ENCODE results near the gene SMURF1. TPM values are rescaled to one million over a fixed set of nuclear protein-coding genes. Genes with fewer than 3 reads are reported as not detected.

The SMURF1 gene
- total RNA-seq, 1 donor from 2014 or later, result 10.0 TPM

DNA sequence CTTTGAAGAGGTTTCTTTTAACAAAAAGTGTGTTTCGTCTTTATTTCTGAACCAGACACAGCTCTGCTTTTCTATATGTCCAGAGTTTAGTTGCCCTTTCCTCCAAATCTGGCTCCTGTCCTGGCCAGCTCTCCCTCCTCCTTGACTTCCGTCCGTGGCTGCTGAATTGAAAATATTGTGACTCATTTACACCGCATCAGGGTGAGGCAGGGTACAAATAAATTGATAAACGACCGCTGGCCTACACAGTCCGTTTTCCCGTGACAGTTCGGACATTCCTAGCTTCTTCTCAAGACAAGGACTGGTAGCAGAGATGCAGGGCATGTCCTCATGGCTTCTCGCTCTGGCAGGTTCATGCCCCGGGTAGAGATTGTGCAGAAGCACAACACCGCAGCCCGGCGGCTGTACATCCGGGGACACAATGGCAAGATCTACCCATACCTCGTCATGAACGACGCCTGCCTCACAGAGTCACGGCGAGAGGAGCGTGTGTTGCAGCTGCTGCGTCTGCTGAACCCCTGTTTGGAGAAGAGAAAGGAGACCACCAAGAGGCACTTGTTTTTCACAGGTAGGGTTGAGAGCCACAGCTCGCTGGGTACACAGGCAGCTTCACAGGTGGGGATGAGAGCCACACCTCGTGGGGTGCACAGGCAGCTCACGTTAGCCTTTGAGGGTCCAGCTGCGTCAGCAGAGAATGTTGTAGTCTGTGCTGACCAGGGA is 139.0 kb downstream of the SMURF1 start:
- Histone ChIP-seq H3K4me1 (no peaks in the 10 kb centered on the region), H3K9me3 (replicated peaks) (no peaks in the 10 kb centered on the region), H3K27ac (replicated peaks) (no peak overlapping the region), H3K27me3 (ENCODE audit: low read depth) (no peaks in the 10 kb centered on the region), H3K36me3 (peaks cover 90% of the 10 kb centered on the region), H3K4me3 (no peak overlapping the region)
- intact Hi-C loops (cut with micrococcal nuclease), result no loop called here
- TF ChIP-seq, protein P1, sequence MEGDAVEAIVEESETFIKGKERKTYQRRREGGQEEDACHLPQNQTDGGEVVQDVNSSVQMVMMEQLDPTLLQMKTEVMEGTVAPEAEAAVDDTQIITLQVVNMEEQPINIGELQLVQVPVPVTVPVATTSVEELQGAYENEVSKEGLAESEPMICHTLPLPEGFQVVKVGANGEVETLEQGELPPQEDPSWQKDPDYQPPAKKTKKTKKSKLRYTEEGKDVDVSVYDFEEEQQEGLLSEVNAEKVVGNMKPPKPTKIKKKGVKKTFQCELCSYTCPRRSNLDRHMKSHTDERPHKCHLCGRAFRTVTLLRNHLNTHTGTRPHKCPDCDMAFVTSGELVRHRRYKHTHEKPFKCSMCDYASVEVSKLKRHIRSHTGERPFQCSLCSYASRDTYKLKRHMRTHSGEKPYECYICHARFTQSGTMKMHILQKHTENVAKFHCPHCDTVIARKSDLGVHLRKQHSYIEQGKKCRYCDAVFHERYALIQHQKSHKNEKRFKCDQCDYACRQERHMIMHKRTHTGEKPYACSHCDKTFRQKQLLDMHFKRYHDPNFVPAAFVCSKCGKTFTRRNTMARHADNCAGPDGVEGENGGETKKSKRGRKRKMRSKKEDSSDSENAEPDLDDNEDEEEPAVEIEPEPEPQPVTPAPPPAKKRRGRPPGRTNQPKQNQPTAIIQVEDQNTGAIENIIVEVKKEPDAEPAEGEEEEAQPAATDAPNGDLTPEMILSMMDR (IDR thresholded peaks at IDR 0.05; ENCODE audit: borderline replicate concordance), result no peak
- no peak for DNase-seq

DNA sequence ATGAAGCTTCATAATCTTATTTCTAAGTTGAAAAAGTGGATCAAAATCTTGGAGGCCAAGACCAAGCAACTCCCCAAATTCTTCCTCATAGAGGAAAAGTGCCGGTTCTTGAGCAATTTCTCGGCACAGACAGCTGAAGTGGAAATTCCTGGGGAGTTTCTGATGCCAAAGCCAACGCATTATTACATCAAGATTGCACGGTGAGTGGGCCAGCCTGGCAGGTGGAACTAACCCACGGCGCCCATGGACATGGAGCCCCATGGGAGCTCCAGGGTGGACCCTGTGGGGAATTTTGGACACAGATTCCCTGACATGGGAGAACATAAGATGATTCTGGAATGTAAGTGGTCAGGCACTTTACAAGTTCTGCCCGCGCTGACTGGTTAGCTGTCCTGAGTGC is 139.7 kb downstream of the SMURF1 start:
- Histone ChIP-seq H3K4me3 (no peak overlapping the region), H3K4me1 (no peaks in the 10 kb centered on the region), H3K27ac (replicated peaks) (no peak overlapping the region), H3K27me3 (ENCODE audit: low read depth) (no peaks in the 10 kb centered on the region), H3K36me3 (peaks cover 90% of the 10 kb centered on the region), H3K9me3 (replicated peaks) (no peaks in the 10 kb centered on the region)
- no peak for DNase-seq
- intact Hi-C loops (cut with micrococcal nuclease), result no loop called here
- TF ChIP-seq, protein P1 (IDR thresholded peaks at IDR 0.05; ENCODE audit: borderline replicate concordance), result no peak

DNA sequence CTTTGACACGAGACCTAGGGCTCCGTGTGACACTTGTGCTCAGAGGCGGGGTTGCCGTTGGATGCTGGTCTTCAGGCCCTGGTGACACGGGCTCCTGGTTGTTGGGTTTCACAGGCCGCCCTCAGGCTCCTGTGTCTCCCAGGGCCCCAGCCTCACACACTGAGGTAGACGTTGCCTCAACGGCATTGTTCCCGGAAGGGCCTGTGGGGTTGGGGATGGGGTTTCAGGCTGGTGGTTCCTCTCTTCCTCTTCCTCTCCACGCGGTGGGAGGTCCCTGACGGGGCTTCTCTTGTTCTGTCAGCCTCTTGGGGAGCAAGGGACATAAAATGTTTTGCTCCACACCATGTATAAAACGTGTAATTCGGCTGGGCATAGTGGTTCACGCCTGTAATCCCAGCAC is 140.5 kb downstream of the SMURF1 start:
- DNase-seq, result no peak
- intact Hi-C loops (cut with micrococcal nuclease), result no loop called here
- H3K9me3 ChIP-seq (replicated peaks), result no peaks in the 10 kb centered on the region
- TF ChIP-seq, protein P1 (IDR thresholded peaks at IDR 0.05; ENCODE audit: borderline replicate concordance), result no peak
- H3K36me3 ChIP-seq, result peaks cover 88% of the 10 kb centered on the region
- H3K27ac ChIP-seq (replicated peaks), result no peak overlapping the region
- no peak overlapping the region for H3K4me3 ChIP-seq
- no peaks in the 10 kb centered on the region for H3K4me1 ChIP-seq
- H3K27me3 ChIP-seq (ENCODE audit: low read depth), result no peaks in the 10 kb centered on the region

DNA sequence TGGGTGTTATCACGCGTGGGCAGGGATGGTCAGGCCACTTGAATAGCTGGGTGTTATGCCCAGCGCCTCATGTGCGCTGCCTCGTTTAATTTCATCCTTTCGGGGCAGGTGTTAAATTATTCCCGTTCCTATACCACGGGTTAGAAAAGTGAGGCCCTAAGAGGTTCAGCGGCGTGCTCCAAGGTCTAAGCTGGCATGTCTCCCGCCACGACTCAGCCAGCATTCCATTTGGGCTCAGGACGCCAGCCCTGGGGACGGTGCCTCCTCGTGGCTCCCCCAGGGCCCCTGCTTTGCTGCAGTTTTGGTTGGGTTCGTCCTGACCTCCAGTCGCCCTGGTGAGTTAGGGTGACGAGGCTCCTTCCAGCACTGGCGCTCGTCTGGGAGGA is 141.1 kb downstream of the SMURF1 start:
- no peaks in the 10 kb centered on the region for H3K4me1 ChIP-seq
- H3K27me3 ChIP-seq (ENCODE audit: low read depth), result no peaks in the 10 kb centered on the region
- TF ChIP-seq, protein P1 (IDR thresholded peaks at IDR 0.05; ENCODE audit: borderline replicate concordance), result no peak
- no peak overlapping the region for H3K4me3 ChIP-seq
- H3K9me3 ChIP-seq (replicated peaks), result no peaks in the 10 kb centered on the region
- intact Hi-C loops (cut with micrococcal nuclease), result no loop called here
- DNase-seq, result no peak
- peaks cover 87% of the 10 kb centered on the region for H3K36me3 ChIP-seq
- no peak overlapping the region for H3K27ac ChIP-seq (replicated peaks)

DNA sequence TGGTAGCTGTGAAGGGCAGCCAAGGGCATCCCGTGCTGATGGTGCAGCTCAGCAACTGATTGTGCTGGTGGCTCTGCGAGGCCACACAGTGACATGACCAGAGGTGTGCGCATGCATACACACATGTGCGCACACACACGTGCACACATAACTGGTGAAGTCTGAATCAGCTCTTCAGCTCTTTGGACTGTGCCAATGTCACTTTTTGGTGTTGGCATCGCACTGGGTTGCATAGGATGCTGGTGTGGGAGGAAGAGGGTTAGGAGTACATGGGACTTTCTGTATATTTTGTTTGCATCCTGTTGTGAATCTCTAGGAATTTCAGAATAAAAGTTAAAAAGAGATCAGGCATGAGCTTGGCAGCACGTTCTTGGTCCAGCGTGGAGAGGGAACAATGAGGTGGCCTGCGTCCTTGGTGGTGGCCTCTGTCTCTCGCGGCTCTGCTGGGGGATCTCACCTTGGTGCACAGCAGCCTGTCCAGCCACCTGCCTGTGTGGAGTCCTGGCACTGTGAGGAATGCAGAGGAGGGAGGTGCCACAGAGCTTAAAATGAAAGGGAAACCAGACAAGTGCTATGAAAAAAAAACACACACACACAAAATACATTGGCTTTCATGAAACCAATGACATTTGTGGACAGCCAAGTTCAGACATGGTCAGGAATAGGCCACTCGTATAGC is 141.6 kb downstream of the SMURF1 start:
- Histone ChIP-seq H3K36me3 (peaks cover 86% of the 10 kb centered on the region), H3K27ac (replicated peaks) (no peak overlapping the region), H3K4me3 (no peak overlapping the region), H3K9me3 (replicated peaks) (no peaks in the 10 kb centered on the region), H3K27me3 (ENCODE audit: low read depth) (no peaks in the 10 kb centered on the region), H3K4me1 (no peaks in the 10 kb centered on the region)
- intact Hi-C loops (cut with micrococcal nuclease), result no loop called here
- no peak for DNase-seq
- TF ChIP-seq, protein P1 (IDR thresholded peaks at IDR 0.05; ENCODE audit: borderline replicate concordance), result no peak

Measured in left ventricle myocardium inferior (tissue), 1 donor.